Neural progenitor cell (in vitro differentiated cells): ENCODE measurements around the gene NCAPD3. TPM values are rescaled to one million over a fixed set of nuclear protein-coding genes. Genes with fewer than 3 reads are reported as not detected.

Experiments used
- DNase-seq: peaks from one replicate; pipeline ENCODE4 v3.0.0-alpha.2; 2016; ENCODE audit warnings: low spot score
- H2AFZ ChIP-seq: fragments of 200-600 bp; sonication (generic); replicated peaks from 2 replicates; pipeline ENCODE4 v1.6.1; 2016; ENCODE audit warnings: antibody characterized with exemption
- H3F3A ChIP-seq: fragments of 200-600 bp; sonication (generic); 2 replicates; pipeline ENCODE4 v1.6.1; 2016; ENCODE audit warnings: antibody characterized with exemption, low read depth
- H3K27ac ChIP-seq: fragments of 200-600 bp; sonication (generic); 2 replicates; pipeline ENCODE4 v1.5.1; 2016; ENCODE audit warnings: mild to moderate bottlenecking
- H3K27me3 ChIP-seq: fragments of 200-600 bp; sonication (generic); 2 replicates; pipeline ENCODE4 v1.6.1; 2016; ENCODE audit warnings: mild to moderate bottlenecking, moderate library complexity
- H3K36me3 ChIP-seq: fragments of 200-600 bp; sonication (generic); 2 replicates; pipeline ENCODE4 v1.5.1; 2016
- H3K4me1 ChIP-seq: fragments of 200-600 bp; sonication (generic); 2 replicates; pipeline ENCODE4 v1.6.1; 2016; ENCODE audit warnings: mixed run types
- H3K4me2 ChIP-seq: fragments of 200-600 bp; sonication (generic); 2 replicates; pipeline ENCODE4 v1.6.1; 2016
- H3K4me3 ChIP-seq: fragments of 200-600 bp; sonication (generic); 2 replicates; pipeline ENCODE4 v1.5.1; 2016
- H3K79me2 ChIP-seq: fragments of 200-600 bp; sonication (generic); 2 replicates; pipeline ENCODE4 v1.6.1; 2016; ENCODE audit warnings: low read depth
- H3K9ac ChIP-seq: fragments of 200-600 bp; sonication (generic); 2 replicates; pipeline ENCODE4 v1.6.1; 2016
- H3K9me3 ChIP-seq: fragments of 200-600 bp; sonication (generic); 2 replicates; pipeline ENCODE4 v1.5.1; 2016; ENCODE audit warnings: low read depth
- H4K20me1 ChIP-seq: fragments of 200-600 bp; sonication (generic); 2 replicates; pipeline ENCODE4 v1.6.1; 2016; ENCODE audit warnings: low read depth
- H3K27ac Mint-ChIP-seq: 3 replicates; pipeline ENCODE4 v1.8.0; 2021; ENCODE audit warnings: mixed read lengths
- H3K27me3 Mint-ChIP-seq: 2 replicates; pipeline ENCODE4 v1.8.0; 2022; ENCODE audit warnings: low read depth, mild to moderate bottlenecking, inconsistent platforms, moderate library complexity, mixed read lengths; ENCODE audit not compliant: insufficient read depth
- H3K36me3 Mint-ChIP-seq: 3 replicates; pipeline ENCODE4 v1.8.0; 2021; ENCODE audit warnings: mixed read lengths
- H3K4me1 Mint-ChIP-seq: 3 replicates; pipeline ENCODE4 v1.8.0; 2021; ENCODE audit warnings: mixed read lengths
- H3K4me3 Mint-ChIP-seq: 3 replicates; pipeline ENCODE4 v1.8.0; 2021; ENCODE audit warnings: mild to moderate bottlenecking, moderate library complexity, mixed read lengths
- H3K9me3 Mint-ChIP-seq: 3 replicates; pipeline ENCODE4 v1.8.0; 2020; ENCODE audit warnings: mixed read lengths
- EZH2 ChIP-seq: fragments of 200-600 bp; sonication (generic); IDR thresholded peaks from 2 replicates; pipeline ENCODE4 v1.6.1; 2017; ENCODE audit warnings: antibody characterized with exemption, mild to moderate bottlenecking, moderate library complexity
- EZH2phosphoT487 ChIP-seq: fragments of 200-600 bp; sonication (generic); IDR thresholded peaks from 2 replicates; pipeline ENCODE4 v1.6.1; 2017; ENCODE audit warnings: antibody characterized with exemption
- total RNA-seq: library from RNA; depleted of rRNA; stranded (reverse); fragments of >200 nt; gene quantifications from 2 replicates; pipeline ENCODE4 v1.2.3, GENCODE V29; 2015; ENCODE audit warnings: low replicate concordance
- TF ChIP-seq, protein P1 (sequence below): fragments of 200-600 bp; sonication (generic); IDR thresholded peaks from 2 replicates; pipeline ENCODE4 v1.5.1; 2017; ENCODE audit warnings: antibody characterized with exemption, mild to moderate bottlenecking

The NCAPD3 gene
- total RNA-seq, 1 donor from 2014 or later, result 41.0 TPM

DNA sequence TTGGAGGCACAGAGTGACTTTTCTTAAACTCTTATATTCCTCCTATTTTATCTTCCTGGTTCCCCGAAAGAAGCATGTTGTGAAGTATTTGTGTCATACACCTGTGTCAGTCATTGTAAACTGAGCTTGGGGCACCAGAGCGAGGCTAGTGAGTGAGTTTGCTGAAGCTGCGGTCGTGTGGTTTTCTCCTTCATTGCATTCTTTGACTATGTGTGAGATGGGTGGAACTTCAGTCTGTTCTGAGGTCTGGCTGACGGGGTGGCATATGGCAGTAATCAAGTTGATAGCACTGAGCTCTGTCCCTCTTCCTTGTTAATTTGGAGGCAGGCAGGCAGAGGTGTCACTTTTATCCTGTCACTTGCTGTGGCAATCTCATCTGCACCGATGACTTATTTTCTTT is 4.9 kb upstream of the NCAPD3 start:
- H3K4me1 Mint-ChIP-seq, result peaks cover 39% of the 10 kb centered on the region
- H3F3A ChIP-seq, result no peaks in the 10 kb centered on the region
- TF ChIP-seq, protein P1, sequence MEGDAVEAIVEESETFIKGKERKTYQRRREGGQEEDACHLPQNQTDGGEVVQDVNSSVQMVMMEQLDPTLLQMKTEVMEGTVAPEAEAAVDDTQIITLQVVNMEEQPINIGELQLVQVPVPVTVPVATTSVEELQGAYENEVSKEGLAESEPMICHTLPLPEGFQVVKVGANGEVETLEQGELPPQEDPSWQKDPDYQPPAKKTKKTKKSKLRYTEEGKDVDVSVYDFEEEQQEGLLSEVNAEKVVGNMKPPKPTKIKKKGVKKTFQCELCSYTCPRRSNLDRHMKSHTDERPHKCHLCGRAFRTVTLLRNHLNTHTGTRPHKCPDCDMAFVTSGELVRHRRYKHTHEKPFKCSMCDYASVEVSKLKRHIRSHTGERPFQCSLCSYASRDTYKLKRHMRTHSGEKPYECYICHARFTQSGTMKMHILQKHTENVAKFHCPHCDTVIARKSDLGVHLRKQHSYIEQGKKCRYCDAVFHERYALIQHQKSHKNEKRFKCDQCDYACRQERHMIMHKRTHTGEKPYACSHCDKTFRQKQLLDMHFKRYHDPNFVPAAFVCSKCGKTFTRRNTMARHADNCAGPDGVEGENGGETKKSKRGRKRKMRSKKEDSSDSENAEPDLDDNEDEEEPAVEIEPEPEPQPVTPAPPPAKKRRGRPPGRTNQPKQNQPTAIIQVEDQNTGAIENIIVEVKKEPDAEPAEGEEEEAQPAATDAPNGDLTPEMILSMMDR, result no peak
- no peak for TF ChIP-seq EZH2phosphoT487
- TF ChIP-seq EZH2, result no peak
- H2AFZ ChIP-seq, result no peak overlapping the region
- no peak overlapping the region for H3K4me2 ChIP-seq
- no peak overlapping the region for H3K4me3 Mint-ChIP-seq
- no peaks in the 10 kb centered on the region for H3K36me3 Mint-ChIP-seq
- no peaks in the 10 kb centered on the region for H3K36me3 ChIP-seq
- no peaks in the 10 kb centered on the region for H3K9me3 ChIP-seq
- no peak for DNase-seq
- peaks cover 7% of the 10 kb centered on the region for H3K27me3 Mint-ChIP-seq
- H3K4me3 ChIP-seq, result no peak overlapping the region
- no peaks in the 10 kb centered on the region for H3K9me3 Mint-ChIP-seq
- peaks cover 17% of the 10 kb centered on the region for H3K79me2 ChIP-seq
- no peak overlapping the region for H3K27ac Mint-ChIP-seq
- H3K27me3 ChIP-seq, result peaks cover 14% of the 10 kb centered on the region
- H3K4me1 ChIP-seq, result peaks cover 9% of the 10 kb centered on the region
- peaks cover 20% of the 10 kb centered on the region for H4K20me1 ChIP-seq
- no peak overlapping the region for H3K9ac ChIP-seq
- no peak overlapping the region for H3K27ac ChIP-seq

DNA sequence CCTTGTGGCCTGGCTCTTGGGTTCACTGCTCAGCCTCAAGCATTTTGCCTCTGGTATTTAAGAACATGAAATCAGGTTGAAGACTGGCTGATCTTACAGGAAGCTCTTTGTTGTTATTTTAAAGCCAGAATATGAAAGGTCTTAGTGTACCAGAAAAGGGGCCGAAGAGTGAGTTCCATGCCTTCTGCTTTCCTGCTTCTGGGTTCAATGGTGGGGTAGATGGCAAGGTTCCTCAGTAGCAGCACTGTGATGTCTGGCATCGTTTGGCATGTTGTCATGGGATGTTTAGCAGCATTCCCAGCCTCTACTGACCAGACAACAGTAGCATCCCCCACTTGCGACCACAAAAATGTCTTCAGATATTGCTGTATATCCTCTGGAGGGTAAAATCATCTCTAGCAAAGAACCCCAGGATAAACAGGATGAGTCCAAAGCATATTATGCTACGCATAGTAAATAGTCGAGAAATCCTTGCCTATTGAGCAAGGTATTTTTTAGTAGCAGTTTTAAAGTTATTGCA is 3.1 kb upstream of the NCAPD3 start:
- Histone ChIP-seq H3K4me2 (no peak overlapping the region), H3F3A (no peaks in the 10 kb centered on the region), H3K9ac (no peak overlapping the region), H3K4me1 (peaks cover 19% of the 10 kb centered on the region), H3K27ac (no peak overlapping the region), H4K20me1 (peaks cover 28% of the 10 kb centered on the region), H3K79me2 (peaks cover 34% of the 10 kb centered on the region), H3K9me3 (no peaks in the 10 kb centered on the region), H3K4me3 (no peak overlapping the region), H2AFZ (no peak overlapping the region), H3K27me3 (peaks cover 14% of the 10 kb centered on the region), H3K36me3 (no peaks in the 10 kb centered on the region)
- Mint-ChIP-seq H3K27me3 (peaks cover 4% of the 10 kb centered on the region), H3K9me3 (no peaks in the 10 kb centered on the region), H3K36me3 (no peaks in the 10 kb centered on the region), H3K4me1 (peaks cover 43% of the 10 kb centered on the region), H3K27ac (no peak overlapping the region), H3K4me3 (peak overlapping the region; percentile 69)
- TF ChIP-seq EZH2 (no peak), EZH2phosphoT487 (no peak)
- TF ChIP-seq, protein P1, result no peak
- no peak for DNase-seq

- H3F3A ChIP-seq, result no peaks in the 10 kb centered on the region
- no peaks in the 10 kb centered on the region for H3K9me3 ChIP-seq
- H3K36me3 ChIP-seq, result no peaks in the 10 kb centered on the region
- peaks cover 28% of the 10 kb centered on the region for H4K20me1 ChIP-seq
- H3K4me1 ChIP-seq, result peaks cover 19% of the 10 kb centered on the region
- H3K4me3 ChIP-seq, result peak overlapping the region; percentile 80
- peak overlapping the region; percentile 97 for H2AFZ ChIP-seq
- peaks cover 4% of the 10 kb centered on the region for H3K27me3 Mint-ChIP-seq
- H3K4me1 Mint-ChIP-seq, result peaks cover 40% of the 10 kb centered on the region
- peak overlapping the region; percentile 81 for H3K4me2 ChIP-seq
- no peaks in the 10 kb centered on the region for H3K36me3 Mint-ChIP-seq
- peaks cover 53% of the 10 kb centered on the region for H3K79me2 ChIP-seq
- H3K9ac ChIP-seq, result peak overlapping the region; percentile 62
- no peaks in the 10 kb centered on the region for H3K9me3 Mint-ChIP-seq
- no peak for TF ChIP-seq EZH2phosphoT487
- TF ChIP-seq, protein P1, result no peak
- no peak for TF ChIP-seq EZH2
- H3K4me3 Mint-ChIP-seq, result peak overlapping the region; percentile 96
- H3K27me3 ChIP-seq, result peaks cover 14% of the 10 kb centered on the region
- no peak overlapping the region for H3K27ac Mint-ChIP-seq
- peak; percentile 80 for DNase-seq
- H3K27ac ChIP-seq, result no peak overlapping the region
Observed at GRCh38 chr11:134224710-134225664, 1.2 kb upstream of the NCAPD3 start.
